Transverse colon (tissue), 3 donors: ENCODE results near the gene SLC17A3.

Source experiments
- POLR2A ChIP-seq: fragments of 450-650 bp; IDR thresholded peaks from one replicate; pipeline ENCODE4 v1.6.1; 2016; ENCODE audit warnings: antibody characterized with exemption, mild to moderate bottlenecking, moderate library complexity
- POLR2AphosphoS5 ChIP-seq, 3 donors: sonication (generic); formaldehyde crosslinking; IDR thresholded peaks; one replicate each; pipeline ENCODE4 v1.6.1; 2016; ENCODE audit warnings: antibody characterized with exemption in 3 of 3

GRCh38 chr6:25851961-25852360 is 22.1 kb downstream of the SLC17A3 start:
- TF ChIP-seq POLR2A, result no peak
- no peak for TF ChIP-seq POLR2AphosphoS5 (IDR thresholded peaks at IDR 0.05)
